T1000 (cell line): ENCODE data around the gene GPC2.
"Not testable (repeated sequence)": the region's sequence is repeated elsewhere in the genome, so short reads cannot be mapped to it uniquely, and the experiment has no call there.

Experiments
- DNase-seq: peaks from one replicate; lab custom pipeline; 2025; ENCODE audit warnings: mixed read lengths; lab: John Stamatoyannopoulos, UW

Gene GPC2

GRCh38 chr7:100177045-100178001, at the start of gene GPC2, which contains the start of gene STAG3:
Gene GPC2 (minus strand): TSS chr7:100177381. CDS start chr7:100177199, 182 bp downstream.
Gene STAG3 (plus strand): TSS chr7:100177918. CDS start chr7:100180557, 2,639 bp downstream.
- DNase-seq: peak; percentile 96

GRCh38 chr7:100224891-100225290, 47.7 kb upstream of the GPC2 start:
- not testable (repeated sequence) for DNase-seq

- DNase-seq: not testable (repeated sequence)
Observed at GRCh38 chr7:100223376-100223927, 46.3 kb upstream of the GPC2 start.

GRCh38 chr7:100222445-100223132, 45.4 kb upstream of the GPC2 start:
- DNase-seq: no peak

GRCh38 chr7:100221767-100222444, 44.7 kb upstream of the GPC2 start:
- DNase-seq: no peak

GRCh38 chr7:100221231-100221718, 44.1 kb upstream of the GPC2 start:
- DNase-seq: no peak

GRCh38 chr7:100220586-100221230, 43.5 kb upstream of the GPC2 start:
- DNase-seq: no peak

- DNase-seq: not testable (repeated sequence)
Observed at GRCh38 chr7:100219801-100220585, 42.8 kb upstream of the GPC2 start, which contains the start of gene PVRIG. Gene PVRIG (plus strand): TSS chr7:100219949. CDS start chr7:100219971, 22 bp downstream.

GRCh38 chr7:100219271-100219737, 42.1 kb upstream of the GPC2 start:
- DNase-seq: no peak

- peak; percentile 61 for DNase-seq
Observed at GRCh38 chr7:100217934-100218333, 40.8 kb upstream of the GPC2 start.

- no peak for DNase-seq
Observed at GRCh38 chr7:100215895-100216294, 38.7 kb upstream of the GPC2 start.

GRCh38 chr7:100214356-100214755, 37.2 kb upstream of the GPC2 start:
- DNase-seq: not testable (repeated sequence)

- DNase-seq: no peak
Observed at GRCh38 chr7:100213672-100214071, 36.5 kb upstream of the GPC2 start.

GRCh38 chr7:100212631-100213286, 35.6 kb upstream of the GPC2 start:
- no peak for DNase-seq

GRCh38 chr7:100211342-100211780, 34.2 kb upstream of the GPC2 start:
- DNase-seq: no peak

GRCh38 chr7:100210805-100211204, 33.6 kb upstream of the GPC2 start:
- DNase-seq: no peak

- no peak for DNase-seq
Observed at GRCh38 chr7:100209493-100209892, 32.3 kb upstream of the GPC2 start.

- DNase-seq: no peak
Observed at GRCh38 chr7:100208911-100209408, 31.8 kb upstream of the GPC2 start.

GRCh38 chr7:100204454-100204853, 27.3 kb upstream of the GPC2 start:
- no peak for DNase-seq
